ENCODE data around the gene P2RY13.

P2RY13 gene

GRCh38 chr3:151314137-151314536, 15.2 kb downstream of the P2RY13 start:
- H3K27ac ChIP-seq (ENCODE audit: low read depth, low read length): no peak overlapping the region
- no peak overlapping the region for H3K9ac ChIP-seq (ENCODE audit: low read depth in 1 of 2, low read length in 2 of 2)
- no peak overlapping the region for H3K4me3 ChIP-seq (ENCODE audit: low read depth in 1 of 2, low read length in 2 of 2)
- no peaks in the 10 kb centered on the region for H3K4me1 ChIP-seq (ENCODE audit: control insufficient read depth in 1 of 2, insufficient read depth in 2 of 2, low read length in 2 of 2)
- H3K27me3 ChIP-seq (ENCODE audit: control insufficient read depth in 1 of 2, insufficient read depth in 2 of 2, low read length in 2 of 2): no peaks in the 10 kb centered on the region
- no peaks in the 10 kb centered on the region for H3K36me3 ChIP-seq (ENCODE audit: control insufficient read depth in 1 of 2, insufficient read depth in 2 of 2, low read length in 2 of 2)
- H3K9me3 ChIP-seq (ENCODE audit: control insufficient read depth in 1 of 2, low read length in 2 of 2): no peaks in the 10 kb centered on the region

GRCh38 chr3:151312972-151313371, 16.4 kb downstream of the P2RY13 start:
- no peaks in the 10 kb centered on the region for H3K36me3 ChIP-seq (ENCODE audit: control insufficient read depth in 1 of 2, insufficient read depth in 2 of 2, low read length in 2 of 2)
- no peak overlapping the region for H3K4me3 ChIP-seq (ENCODE audit: low read depth in 1 of 2, low read length in 2 of 2)

GRCh38 chr3:151309566-151309965, 19.8 kb downstream of the P2RY13 start:
- H3K36me3 ChIP-seq (ENCODE audit: control insufficient read depth in 1 of 2, insufficient read depth in 2 of 2, low read length in 2 of 2): no peaks in the 10 kb centered on the region
- no peak overlapping the region for H3K9ac ChIP-seq (ENCODE audit: low read depth in 1 of 2, low read length in 2 of 2)
- no peak overlapping the region for H3K4me3 ChIP-seq (ENCODE audit: low read depth in 1 of 2, low read length in 2 of 2)
- no peak overlapping the region for H3K27ac ChIP-seq (ENCODE audit: low read depth, low read length)
- H3K27me3 ChIP-seq (ENCODE audit: control insufficient read depth in 1 of 2, insufficient read depth in 2 of 2, low read length in 2 of 2): no peaks in the 10 kb centered on the region
- no peaks in the 10 kb centered on the region for H3K4me1 ChIP-seq (ENCODE audit: control insufficient read depth in 1 of 2, insufficient read depth in 2 of 2, low read length in 2 of 2)
- H3K9me3 ChIP-seq (ENCODE audit: control insufficient read depth in 1 of 2, low read length in 2 of 2): no peaks in the 10 kb centered on the region

More at GRCh38 chr3:151312972-151313371, 16.4 kb downstream of the P2RY13 start:
- H3K9me3 ChIP-seq (ENCODE audit: control insufficient read depth in 1 of 2, low read length in 2 of 2): no peaks in the 10 kb centered on the region
- no peaks in the 10 kb centered on the region for H3K4me1 ChIP-seq (ENCODE audit: control insufficient read depth in 1 of 2, insufficient read depth in 2 of 2, low read length in 2 of 2)
- H3K27ac ChIP-seq (ENCODE audit: low read depth, low read length): no peak overlapping the region
- H3K27me3 ChIP-seq (ENCODE audit: control insufficient read depth in 1 of 2, insufficient read depth in 2 of 2, low read length in 2 of 2): no peaks in the 10 kb centered on the region
- H3K9ac ChIP-seq (ENCODE audit: low read depth in 1 of 2, low read length in 2 of 2): no peak overlapping the region

GRCh38 chr3:151307583-151308488, 21.5 kb downstream of the P2RY13 start:
- H3K9ac ChIP-seq (ENCODE audit: low read depth in 1 of 2, low read length in 2 of 2): no peak overlapping the region
- H3K4me1 ChIP-seq (ENCODE audit: control insufficient read depth in 1 of 2, insufficient read depth in 2 of 2, low read length in 2 of 2): no peaks in the 10 kb centered on the region
- no peaks in the 10 kb centered on the region for H3K27me3 ChIP-seq (ENCODE audit: control insufficient read depth in 1 of 2, insufficient read depth in 2 of 2, low read length in 2 of 2)
- no peaks in the 10 kb centered on the region for H3K9me3 ChIP-seq (ENCODE audit: control insufficient read depth in 1 of 2, low read length in 2 of 2)
- H3K36me3 ChIP-seq (ENCODE audit: control insufficient read depth in 1 of 2, insufficient read depth in 2 of 2, low read length in 2 of 2): no peaks in the 10 kb centered on the region
- H3K27ac ChIP-seq (ENCODE audit: low read depth, low read length): no peak overlapping the region
- no peak overlapping the region for H3K4me3 ChIP-seq (ENCODE audit: low read depth in 1 of 2, low read length in 2 of 2)

- Histone ChIP-seq H3K9ac (ENCODE audit: low read depth in 1 of 2, low read length in 2 of 2) (no peak overlapping the region), H3K36me3 (ENCODE audit: control insufficient read depth in 1 of 2, insufficient read depth in 2 of 2, low read length in 2 of 2) (no peaks in the 10 kb centered on the region), H3K27me3 (ENCODE audit: control insufficient read depth in 1 of 2, insufficient read depth in 2 of 2, low read length in 2 of 2) (no peaks in the 10 kb centered on the region), H3K4me3 (ENCODE audit: low read depth in 1 of 2, low read length in 2 of 2) (no peak overlapping the region), H3K9me3 (ENCODE audit: control insufficient read depth in 1 of 2, low read length in 2 of 2) (no peaks in the 10 kb centered on the region), H3K27ac (ENCODE audit: low read depth, low read length) (no peak overlapping the region), H3K4me1 (ENCODE audit: control insufficient read depth in 1 of 2, insufficient read depth in 2 of 2, low read length in 2 of 2) (no peaks in the 10 kb centered on the region)
Measured at GRCh38 chr3:151307131-151307530, 22.2 kb downstream of the P2RY13 start.

- no peaks in the 10 kb centered on the region for H3K27me3 ChIP-seq (ENCODE audit: control insufficient read depth in 1 of 2, insufficient read depth in 2 of 2, low read length in 2 of 2)
- H3K36me3 ChIP-seq (ENCODE audit: control insufficient read depth in 1 of 2, insufficient read depth in 2 of 2, low read length in 2 of 2): no peaks in the 10 kb centered on the region
- H3K27ac ChIP-seq (ENCODE audit: low read depth, low read length): no peak overlapping the region
Measured at GRCh38 chr3:151306168-151306810, 23.1 kb downstream of the P2RY13 start.

GRCh38 chr3:151305775-151306151, 23.6 kb downstream of the P2RY13 start:
- no peaks in the 10 kb centered on the region for H3K9me3 ChIP-seq (ENCODE audit: control insufficient read depth in 1 of 2, low read length in 2 of 2)
- H3K4me3 ChIP-seq (ENCODE audit: low read depth in 1 of 2, low read length in 2 of 2): no peak overlapping the region
- no peak overlapping the region for H3K9ac ChIP-seq (ENCODE audit: low read depth in 1 of 2, low read length in 2 of 2)
- H3K4me1 ChIP-seq (ENCODE audit: control insufficient read depth in 1 of 2, insufficient read depth in 2 of 2, low read length in 2 of 2): no peaks in the 10 kb centered on the region
- H3K27ac ChIP-seq (ENCODE audit: low read depth, low read length): no peak overlapping the region
- H3K27me3 ChIP-seq (ENCODE audit: control insufficient read depth in 1 of 2, insufficient read depth in 2 of 2, low read length in 2 of 2): no peaks in the 10 kb centered on the region
- H3K36me3 ChIP-seq (ENCODE audit: control insufficient read depth in 1 of 2, insufficient read depth in 2 of 2, low read length in 2 of 2): no peaks in the 10 kb centered on the region

More at GRCh38 chr3:151306168-151306810, 23.1 kb downstream of the P2RY13 start:
- Histone ChIP-seq H3K9me3 (ENCODE audit: control insufficient read depth in 1 of 2, low read length in 2 of 2) (no peaks in the 10 kb centered on the region), H3K4me3 (ENCODE audit: low read depth in 1 of 2, low read length in 2 of 2) (no peak overlapping the region), H3K9ac (ENCODE audit: low read depth in 1 of 2, low read length in 2 of 2) (no peak overlapping the region), H3K4me1 (ENCODE audit: control insufficient read depth in 1 of 2, insufficient read depth in 2 of 2, low read length in 2 of 2) (no peaks in the 10 kb centered on the region)

GRCh38 chr3:151305060-151305774, 24.1 kb downstream of the P2RY13 start:
- H3K36me3 ChIP-seq (ENCODE audit: control insufficient read depth in 1 of 2, insufficient read depth in 2 of 2, low read length in 2 of 2): no peaks in the 10 kb centered on the region
- no peak overlapping the region for H3K27ac ChIP-seq (ENCODE audit: low read depth, low read length)
- no peaks in the 10 kb centered on the region for H3K9me3 ChIP-seq (ENCODE audit: control insufficient read depth in 1 of 2, low read length in 2 of 2)
- H3K27me3 ChIP-seq (ENCODE audit: control insufficient read depth in 1 of 2, insufficient read depth in 2 of 2, low read length in 2 of 2): no peaks in the 10 kb centered on the region
- H3K4me1 ChIP-seq (ENCODE audit: control insufficient read depth in 1 of 2, insufficient read depth in 2 of 2, low read length in 2 of 2): no peaks in the 10 kb centered on the region
- H3K4me3 ChIP-seq (ENCODE audit: low read depth in 1 of 2, low read length in 2 of 2): no peak overlapping the region
- H3K9ac ChIP-seq (ENCODE audit: low read depth in 1 of 2, low read length in 2 of 2): no peak overlapping the region

- no peaks in the 10 kb centered on the region for H3K36me3 ChIP-seq (ENCODE audit: control insufficient read depth in 1 of 2, insufficient read depth in 2 of 2, low read length in 2 of 2)
- H3K4me3 ChIP-seq (ENCODE audit: low read depth in 1 of 2, low read length in 2 of 2): no peak overlapping the region
- H3K27ac ChIP-seq (ENCODE audit: low read depth, low read length): no peak overlapping the region
- H3K27me3 ChIP-seq (ENCODE audit: control insufficient read depth in 1 of 2, insufficient read depth in 2 of 2, low read length in 2 of 2): no peaks in the 10 kb centered on the region
- H3K4me1 ChIP-seq (ENCODE audit: control insufficient read depth in 1 of 2, insufficient read depth in 2 of 2, low read length in 2 of 2): no peaks in the 10 kb centered on the region
- no peaks in the 10 kb centered on the region for H3K9me3 ChIP-seq (ENCODE audit: control insufficient read depth in 1 of 2, low read length in 2 of 2)
- no peak overlapping the region for H3K9ac ChIP-seq (ENCODE audit: low read depth in 1 of 2, low read length in 2 of 2)
Measured at GRCh38 chr3:151303751-151304150, 25.6 kb downstream of the P2RY13 start.

GRCh38 chr3:151301787-151302186, 27.6 kb downstream of the P2RY13 start:
- Histone ChIP-seq H3K9me3 (ENCODE audit: control insufficient read depth in 1 of 2, low read length in 2 of 2) (no peaks in the 10 kb centered on the region), H3K27ac (ENCODE audit: low read depth, low read length) (no peak overlapping the region)

More at GRCh38 chr3:151301787-151302186, 27.6 kb downstream of the P2RY13 start:
- H3K27me3 ChIP-seq (ENCODE audit: control insufficient read depth in 1 of 2, insufficient read depth in 2 of 2, low read length in 2 of 2): no peaks in the 10 kb centered on the region
- no peak overlapping the region for H3K4me3 ChIP-seq (ENCODE audit: low read depth in 1 of 2, low read length in 2 of 2)
- no peaks in the 10 kb centered on the region for H3K36me3 ChIP-seq (ENCODE audit: control insufficient read depth in 1 of 2, insufficient read depth in 2 of 2, low read length in 2 of 2)
- no peaks in the 10 kb centered on the region for H3K4me1 ChIP-seq (ENCODE audit: control insufficient read depth in 1 of 2, insufficient read depth in 2 of 2, low read length in 2 of 2)
- H3K9ac ChIP-seq (ENCODE audit: low read depth in 1 of 2, low read length in 2 of 2): no peak overlapping the region

All from duodenal mucosa (tissue), 2 donors.